ENCODE results near the gene VEZF1. TPM values are rescaled to one million over a fixed set of nuclear protein-coding genes. Genes with fewer than 3 reads are reported as not detected.
A peak's percentile ranks its signal among the peaks of the same experiment; 100 is the strongest.

The VEZF1 gene
- total and polyA plus RNA-seq, 5 donors from 2014 or later: 44.6 to 51.3 (median 48.2) TPM

DNA sequence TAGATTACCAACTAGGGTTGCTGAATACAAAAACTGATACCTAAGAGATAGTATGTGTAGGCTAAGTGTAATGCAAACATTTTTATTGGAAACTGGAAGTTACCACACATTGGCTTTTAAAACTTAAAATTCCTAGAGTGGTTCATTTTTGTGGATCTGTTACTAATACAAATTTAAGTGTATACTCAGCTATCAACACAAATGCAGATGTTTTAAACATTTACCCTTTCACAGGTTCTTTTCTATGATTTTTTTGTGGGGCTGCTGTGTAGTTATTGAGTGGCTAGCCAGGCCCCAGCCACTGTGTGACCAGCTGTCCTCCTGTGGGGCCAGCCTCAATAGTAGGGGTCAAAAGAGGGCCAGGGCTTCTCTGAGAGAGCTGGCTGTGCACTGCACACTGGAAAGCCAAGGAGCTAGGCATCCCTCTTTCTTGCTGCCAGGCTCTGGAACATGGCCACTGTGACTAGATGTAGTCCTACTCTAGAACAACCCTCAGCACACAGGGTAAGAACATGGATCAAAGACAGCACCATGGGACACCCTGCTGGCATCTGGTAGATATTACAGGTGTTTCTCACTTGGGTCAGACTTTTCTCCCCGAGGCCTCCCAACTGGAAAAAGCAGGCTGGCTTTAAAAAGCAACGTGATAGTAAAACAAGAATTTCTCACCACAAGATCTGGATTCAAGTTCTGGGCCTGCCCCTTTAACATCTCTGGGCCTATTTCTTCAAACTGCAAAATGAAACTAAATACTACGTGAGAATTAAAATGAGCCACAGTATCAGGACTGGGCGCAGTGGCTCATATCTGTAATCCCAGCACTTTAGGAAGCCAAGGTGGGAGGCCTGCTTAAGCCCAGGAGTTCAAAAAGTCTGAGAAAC is 7.3 kb upstream of the VEZF1 start:
- Mint-ChIP-seq H3K36me3 (no peaks in the 10 kb centered on the region), H3K4me1 (peaks cover 21 to 55% (median 39%) of the 10 kb centered on the region in 4 donors), H3K4me3 (peak overlapping the region in 3 of 4 donors; percentile 13 to 59 (median 15)), H3K9me3 (no peaks in the 10 kb centered on the region), H3K27me3 (no peaks in the 10 kb centered on the region), H3K27ac (peak overlapping the region; percentile 65 to 83 (median 81))
- ATAC-seq (ENCODE audit: low read depth in 2 of 2) (peak; percentile 85 to 87), DNase-seq (peak; percentile 26 to 77 (median 56))
- Histone ChIP-seq H3K4me1 (ENCODE audit: control insufficient read depth, insufficient read depth, low read length, poor library complexity, severe bottlenecking) (peaks cover 21% of the 10 kb centered on the region), H3K27me3 (ENCODE audit: control insufficient read depth, insufficient read depth, low read length) (no peaks in the 10 kb centered on the region), H3K36me3 (ENCODE audit: control insufficient read depth, insufficient read depth, low read length) (peaks cover 3% of the 10 kb centered on the region), H3K4me3 (ENCODE audit: low read depth, low read length) (peak overlapping the region; percentile 29), H3K9me3 (ENCODE audit: control insufficient read depth in 2 of 2, low read length in 2 of 2) (no peaks in the 10 kb centered on the region), H3K27ac (ENCODE audit: insufficient read depth, low read length, poor library complexity, severe bottlenecking) (peak overlapping the region; percentile 44)

GRCh38 chr17:57994436-57994835 is 6.4 kb upstream of the VEZF1 start:
- H3K27ac ChIP-seq (ENCODE audit: insufficient read depth, low read length, poor library complexity, severe bottlenecking): peak overlapping the region; percentile 44
- H3K4me1 ChIP-seq (ENCODE audit: control insufficient read depth, insufficient read depth, low read length, poor library complexity, severe bottlenecking): peaks cover 16% of the 10 kb centered on the region
- Mint-ChIP-seq H3K27me3 (no peaks in the 10 kb centered on the region), H3K27ac (peak overlapping the region; percentile 49 to 83 (median 80)), H3K4me3 (no peak overlapping the region), H3K36me3 (no peaks in the 10 kb centered on the region), H3K9me3 (no peaks in the 10 kb centered on the region), H3K4me1 (peaks cover 18 to 51% (median 34%) of the 10 kb centered on the region in 4 donors)
- DNase-seq (no peak), ATAC-seq (ENCODE audit: low read depth in 2 of 2) (no peak)
- H3K4me3 ChIP-seq (ENCODE audit: low read depth, low read length): no peak overlapping the region
- H3K9me3 ChIP-seq (ENCODE audit: control insufficient read depth in 2 of 2, low read length in 2 of 2): no peaks in the 10 kb centered on the region
- peaks cover 3% of the 10 kb centered on the region for H3K36me3 ChIP-seq (ENCODE audit: control insufficient read depth, insufficient read depth, low read length)
- H3K27me3 ChIP-seq (ENCODE audit: control insufficient read depth, insufficient read depth, low read length): no peaks in the 10 kb centered on the region

GRCh38 chr17:57993471-57994365 is 5.7 kb upstream of the VEZF1 start:
- Mint-ChIP-seq H3K9me3 (peaks cover 0 to under 1% (median 0%) of the 10 kb centered on the region in 7 donors), H3K4me1 (peaks cover 19 to 51% (median 36%) of the 10 kb centered on the region in 4 donors), H3K4me3 (peak overlapping the region in 2 of 4 donors; percentile 57 to 74), H3K27ac (peak overlapping the region in 2 of 3 donors; percentile 83 to 91), H3K27me3 (no peaks in the 10 kb centered on the region), H3K36me3 (no peaks in the 10 kb centered on the region)
- H3K4me1 ChIP-seq (ENCODE audit: control insufficient read depth, insufficient read depth, low read length, poor library complexity, severe bottlenecking): peaks cover 16% of the 10 kb centered on the region
- H3K27me3 ChIP-seq (ENCODE audit: control insufficient read depth, insufficient read depth, low read length): no peaks in the 10 kb centered on the region
- peaks cover 3% of the 10 kb centered on the region for H3K36me3 ChIP-seq (ENCODE audit: control insufficient read depth, insufficient read depth, low read length)
- no peak for ATAC-seq (ENCODE audit: low read depth in 2 of 2)
- no peak for DNase-seq
- no peak overlapping the region for H3K27ac ChIP-seq (ENCODE audit: insufficient read depth, low read length, poor library complexity, severe bottlenecking)
- no peaks in the 10 kb centered on the region for H3K9me3 ChIP-seq (ENCODE audit: control insufficient read depth in 2 of 2, low read length in 2 of 2)
- no peak overlapping the region for H3K4me3 ChIP-seq (ENCODE audit: low read depth, low read length)

DNA sequence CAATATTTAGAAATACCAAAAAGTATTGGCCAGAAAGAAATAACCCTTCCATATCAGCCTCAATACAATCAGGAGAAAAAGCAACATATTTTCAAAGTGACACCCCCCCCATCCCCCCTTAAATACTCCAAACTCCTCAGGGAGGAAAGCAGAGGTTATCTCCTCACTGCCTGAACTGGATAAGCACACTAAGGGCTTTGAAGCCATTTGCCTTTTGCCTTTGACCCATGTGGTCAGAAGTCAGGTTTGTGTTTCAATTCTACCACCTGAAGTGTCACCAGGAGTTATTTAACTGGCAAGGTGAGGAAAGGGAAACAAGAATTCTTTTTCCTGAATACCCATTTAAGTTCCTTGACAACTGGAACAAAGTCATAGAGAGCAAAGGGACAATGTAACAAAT is 3.5 kb upstream of the VEZF1 start:
- Mint-ChIP-seq H3K9me3 (peaks cover 0 to 2% (median 0%) of the 10 kb centered on the region in 7 donors), H3K4me1 (peaks cover 25 to 54% (median 41%) of the 10 kb centered on the region in 4 donors), H3K36me3 (peaks cover 3% of the 10 kb centered on the region), H3K27ac (peak overlapping the region in 1 of 3 donors; percentile 58), H3K27me3 (no peaks in the 10 kb centered on the region), H3K4me3 (peak overlapping the region in 1 of 4 donors; percentile 82)
- Histone ChIP-seq H3K36me3 (ENCODE audit: control insufficient read depth, insufficient read depth, low read length) (no peaks in the 10 kb centered on the region), H3K9me3 (ENCODE audit: control insufficient read depth in 2 of 2, low read length in 2 of 2) (no peaks in the 10 kb centered on the region), H3K4me3 (ENCODE audit: low read depth, low read length) (no peak overlapping the region), H3K27ac (ENCODE audit: insufficient read depth, low read length, poor library complexity, severe bottlenecking) (no peak overlapping the region), H3K4me1 (ENCODE audit: control insufficient read depth, insufficient read depth, low read length, poor library complexity, severe bottlenecking) (peaks cover 27% of the 10 kb centered on the region), H3K27me3 (ENCODE audit: control insufficient read depth, insufficient read depth, low read length) (no peaks in the 10 kb centered on the region)
- DNase-seq (no peak), ATAC-seq (ENCODE audit: low read depth in 2 of 2) (no peak)

- DNase-seq: no peak
- peak overlapping the region; percentile 64 to 98 (median 95) for H3K4me3 Mint-ChIP-seq
- Histone ChIP-seq H3K27me3 (ENCODE audit: control insufficient read depth, insufficient read depth, low read length) (no peaks in the 10 kb centered on the region), H3K4me1 (ENCODE audit: control insufficient read depth, insufficient read depth, low read length, poor library complexity, severe bottlenecking) (peaks cover 34% of the 10 kb centered on the region), H3K4me3 (ENCODE audit: low read depth, low read length) (no peak overlapping the region), H3K27ac (ENCODE audit: insufficient read depth, low read length, poor library complexity, severe bottlenecking) (no peak overlapping the region), H3K9me3 (ENCODE audit: control insufficient read depth in 2 of 2, low read length in 2 of 2) (no peaks in the 10 kb centered on the region), H3K36me3 (ENCODE audit: control insufficient read depth, insufficient read depth, low read length) (no peaks in the 10 kb centered on the region)
- peak overlapping the region in 2 of 3 donors; percentile 4 to 95 for H3K27ac Mint-ChIP-seq
- peaks cover 0 to 2% (median 0%) of the 10 kb centered on the region in 7 donors for H3K9me3 Mint-ChIP-seq
- H3K27me3 Mint-ChIP-seq: no peaks in the 10 kb centered on the region
- peaks cover 20 to 61% (median 47%) of the 10 kb centered on the region in 4 donors for H3K4me1 Mint-ChIP-seq
- peaks cover 3% of the 10 kb centered on the region for H3K36me3 Mint-ChIP-seq
- ATAC-seq (ENCODE audit: low read depth in 2 of 2): no peak
These were observed 2.0 kb upstream of the VEZF1 start for GRCh38 chr17:57990037-57990436.

- Histone ChIP-seq H3K4me1 (ENCODE audit: control insufficient read depth, insufficient read depth, low read length, poor library complexity, severe bottlenecking) (peaks cover 45% of the 10 kb centered on the region), H3K27me3 (ENCODE audit: control insufficient read depth, insufficient read depth, low read length) (no peaks in the 10 kb centered on the region), H3K36me3 (ENCODE audit: control insufficient read depth, insufficient read depth, low read length) (peaks cover 2% of the 10 kb centered on the region), H3K4me3 (ENCODE audit: low read depth, low read length) (peak overlapping the region; percentile 76), H3K27ac (ENCODE audit: insufficient read depth, low read length, poor library complexity, severe bottlenecking) (peak overlapping the region; percentile 80), H3K9me3 (ENCODE audit: control insufficient read depth in 2 of 2, low read length in 2 of 2) (no peaks in the 10 kb centered on the region)
- DNase-seq (peak in 2 of 3 donors; percentile 76 to 81), ATAC-seq (ENCODE audit: low read depth in 2 of 2) (peak; percentile 80 to 82)
- H3K36me3 Mint-ChIP-seq: peaks cover 3% of the 10 kb centered on the region
- H3K4me3 Mint-ChIP-seq: peak overlapping the region; percentile 94 to 98 (median 96)
- H3K9me3 Mint-ChIP-seq: peaks cover 0 to 2% (median 0%) of the 10 kb centered on the region in 7 donors
- peak overlapping the region; percentile 91 to 99 (median 95) for H3K27ac Mint-ChIP-seq
- H3K4me1 Mint-ChIP-seq: peaks cover 25 to 61% (median 49%) of the 10 kb centered on the region in 4 donors
- no peaks in the 10 kb centered on the region for H3K27me3 Mint-ChIP-seq
These were observed 522 bp upstream of the VEZF1 start for GRCh38 chr17:57988301-57989250.

Measured in CD4-positive, CD25-positive, alpha-beta regulatory T cell (primary cell).